Effector memory CD4-positive, alpha-beta T cell (primary cell): ENCODE measurements around the gene SSC5D.
A peak's percentile ranks its signal among the peaks of the same experiment; 100 is the strongest.
"Not testable (repeated sequence)": the region's sequence is repeated elsewhere in the genome, so short reads cannot be mapped to it uniquely, and the experiment has no call there.

Experiments
- DNase-seq, 3 donors: peaks; one replicate each; pipeline ENCODE4 v3.0.0-alpha.2; 2020
- H3K27ac ChIP-seq: 2 replicates; pipeline ENCODE4 v1.7.0; 2013; ENCODE audit warnings: mild to moderate bottlenecking, low read length, moderate library complexity; ENCODE audit not compliant: insufficient read depth, poor library complexity, severe bottlenecking
- H3K27me3 ChIP-seq: replicated peaks from 2 replicates; pipeline ENCODE4 v1.7.0; 2013; ENCODE audit warnings: mild to moderate bottlenecking, low read length; ENCODE audit not compliant: insufficient read depth, control insufficient read depth, poor library complexity, severe bottlenecking
- H3K36me3 ChIP-seq: 2 replicates; pipeline ENCODE4 v1.7.0; 2013; ENCODE audit warnings: mild to moderate bottlenecking, low read length, moderate library complexity; ENCODE audit not compliant: control insufficient read depth, insufficient read depth
- H3K4me1 ChIP-seq: 2 replicates; pipeline ENCODE4 v1.7.0; 2013; ENCODE audit warnings: low read length, mild to moderate bottlenecking; ENCODE audit not compliant: control insufficient read depth, insufficient read depth, poor library complexity, severe bottlenecking
- H3K4me3 ChIP-seq: 2 replicates; pipeline ENCODE4 v1.7.0; 2013; ENCODE audit warnings: low read length, low read depth, mild to moderate bottlenecking; ENCODE audit not compliant: insufficient read depth, poor library complexity, severe bottlenecking
- H3K9me3 ChIP-seq: 2 replicates; pipeline ENCODE4 v1.7.0; 2013; ENCODE audit warnings: mild to moderate bottlenecking, low read length, moderate library complexity; ENCODE audit not compliant: control insufficient read depth

SSC5D gene

DNA sequence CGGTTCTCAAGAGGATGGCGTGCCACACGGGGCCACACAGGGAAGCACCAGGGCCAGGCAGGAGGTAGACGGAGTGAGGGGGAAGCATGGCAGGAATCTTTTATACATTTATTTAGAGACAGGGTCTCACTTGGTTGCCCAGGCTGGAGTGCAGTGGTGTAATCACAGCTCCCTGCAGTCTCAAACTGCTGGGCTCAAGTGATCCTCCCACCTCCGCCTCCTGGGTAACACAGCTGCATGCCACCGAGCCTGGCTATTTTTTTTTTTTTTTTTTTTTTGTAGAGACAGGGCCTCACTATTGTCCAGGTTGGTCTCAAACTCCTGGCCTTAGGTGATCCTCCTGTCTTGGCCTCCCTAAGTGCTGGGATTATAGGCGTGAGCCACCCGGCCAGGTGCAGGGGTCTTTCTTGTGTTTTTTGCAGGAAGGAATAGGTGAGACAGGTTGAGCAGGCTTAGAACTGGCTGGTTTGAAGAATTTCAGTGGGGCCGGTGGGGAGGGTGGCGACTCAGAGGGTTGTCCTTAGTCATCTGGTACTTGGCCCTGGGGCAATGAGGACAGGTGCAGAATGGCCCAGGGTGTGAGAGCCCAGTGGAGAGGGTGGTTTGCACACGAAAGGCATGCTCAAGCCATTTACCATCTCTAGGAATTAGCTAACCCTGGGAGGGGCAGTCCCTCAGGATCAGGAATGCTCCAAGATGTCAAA is 7.6 kb downstream of the SSC5D start:
- H3K27ac ChIP-seq: no peak overlapping the region
- no peak overlapping the region for H3K4me3 ChIP-seq
- H3K36me3 ChIP-seq: no peaks in the 10 kb centered on the region
- no peaks in the 10 kb centered on the region for H3K9me3 ChIP-seq
- H3K4me1 ChIP-seq: no peaks in the 10 kb centered on the region
- DNase-seq: no peak
- H3K27me3 ChIP-seq: no peaks in the 10 kb centered on the region

- H3K9me3 ChIP-seq, H3K4me3 ChIP-seq, H3K27me3 ChIP-seq, H3K36me3 ChIP-seq, H3K4me1 ChIP-seq, DNase-seq, H3K27ac ChIP-seq: not testable (repeated sequence)
Measured at GRCh38 chr19:55496820-55497219, 8.6 kb downstream of the SSC5D start.

- DNase-seq: no peak
- H3K27me3 ChIP-seq: no peaks in the 10 kb centered on the region
- H3K4me1 ChIP-seq: no peaks in the 10 kb centered on the region
- H3K27ac ChIP-seq: no peak overlapping the region
- H3K36me3 ChIP-seq: no peaks in the 10 kb centered on the region
- H3K4me3 ChIP-seq: no peak overlapping the region
- H3K9me3 ChIP-seq: no peaks in the 10 kb centered on the region
Measured at GRCh38 chr19:55497763-55498162, 9.5 kb downstream of the SSC5D start.

DNA sequence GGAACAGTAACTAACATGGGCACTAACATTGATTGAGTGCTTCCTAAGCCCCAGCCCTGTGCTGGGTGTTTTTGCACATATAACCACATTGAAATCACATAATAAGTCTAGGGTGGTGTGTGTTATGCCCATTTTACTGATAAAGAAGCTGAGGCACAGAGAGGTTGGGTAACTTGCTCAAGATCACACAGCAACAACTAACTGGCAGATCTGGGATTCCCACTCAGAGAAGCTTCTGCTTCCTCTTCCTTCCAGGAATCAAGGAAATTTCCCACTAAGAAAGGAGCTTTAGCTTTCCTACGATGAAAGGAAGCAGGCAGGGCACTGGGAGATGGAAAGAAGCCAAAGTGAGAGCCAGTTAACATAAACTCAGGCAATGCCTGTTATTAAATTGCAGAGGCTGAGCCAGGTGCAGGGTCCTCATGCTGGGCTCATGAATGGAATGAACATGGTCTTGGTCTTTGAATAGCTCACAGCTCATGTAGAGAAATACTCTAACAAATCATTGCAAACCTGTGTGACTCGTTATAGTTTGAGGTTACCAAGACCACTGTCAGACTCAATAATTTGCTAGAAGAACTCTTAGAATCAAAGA is 10.1 kb downstream of the SSC5D start:
- DNase-seq: no peak
- H3K36me3 ChIP-seq: no peaks in the 10 kb centered on the region
- H3K27me3 ChIP-seq: no peaks in the 10 kb centered on the region
- H3K9me3 ChIP-seq: no peaks in the 10 kb centered on the region
- H3K4me1 ChIP-seq: peaks cover under 1% of the 10 kb centered on the region
- no peak overlapping the region for H3K4me3 ChIP-seq
- H3K27ac ChIP-seq: no peak overlapping the region

- H3K4me3 ChIP-seq: no peak overlapping the region
- no peaks in the 10 kb centered on the region for H3K9me3 ChIP-seq
- DNase-seq: no peak
- peaks cover 5% of the 10 kb centered on the region for H3K4me1 ChIP-seq
- no peaks in the 10 kb centered on the region for H3K27me3 ChIP-seq
- H3K27ac ChIP-seq: no peak overlapping the region
- no peaks in the 10 kb centered on the region for H3K36me3 ChIP-seq
Measured at GRCh38 chr19:55500368-55500952, 12.2 kb downstream of the SSC5D start.

- no peaks in the 10 kb centered on the region for H3K9me3 ChIP-seq
- peaks cover 5% of the 10 kb centered on the region for H3K4me1 ChIP-seq
- DNase-seq: no peak
- H3K27ac ChIP-seq: no peak overlapping the region
- H3K27me3 ChIP-seq: no peaks in the 10 kb centered on the region
- no peaks in the 10 kb centered on the region for H3K36me3 ChIP-seq
- no peak overlapping the region for H3K4me3 ChIP-seq
Measured at GRCh38 chr19:55502197-55502952, 14.1 kb downstream of the SSC5D start.

GRCh38 chr19:55503157-55503501 is 14.9 kb downstream of the SSC5D start:
- H3K4me3 ChIP-seq: peak overlapping the region; percentile 50
- H3K4me1 ChIP-seq: peaks cover 5% of the 10 kb centered on the region
- DNase-seq: no peak
- H3K9me3 ChIP-seq: no peaks in the 10 kb centered on the region
- H3K27ac ChIP-seq: no peak overlapping the region
- no peaks in the 10 kb centered on the region for H3K36me3 ChIP-seq
- H3K27me3 ChIP-seq: no peaks in the 10 kb centered on the region

- Histone ChIP-seq H3K9me3 (no peaks in the 10 kb centered on the region), H3K4me1 (peaks cover 5% of the 10 kb centered on the region), H3K4me3 (peak overlapping the region; percentile 50), H3K36me3 (no peaks in the 10 kb centered on the region), H3K27ac (peak overlapping the region; percentile 35), H3K27me3 (no peaks in the 10 kb centered on the region)
- DNase-seq: peak; percentile 83 to 88 (median 83)
Measured at GRCh38 chr19:55503502-55504251, 15.4 kb downstream of the SSC5D start.

DNA sequence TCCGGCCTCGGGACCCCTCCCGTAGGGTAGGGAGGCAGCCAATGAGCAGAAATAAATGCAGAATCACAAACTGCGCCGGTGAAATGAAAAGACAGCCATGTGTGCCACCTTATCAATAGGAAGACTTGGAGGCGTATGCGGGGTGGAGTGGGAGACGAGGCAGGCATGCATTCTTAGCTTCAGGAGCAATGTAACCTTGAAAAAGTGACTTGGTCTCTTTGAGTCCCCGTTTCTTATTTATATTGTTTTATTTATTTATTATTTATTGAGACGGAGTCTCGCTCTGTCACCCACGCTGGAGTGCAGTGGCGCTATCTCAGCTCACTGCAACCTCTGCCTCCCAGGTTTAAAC is 16.0 kb downstream of the SSC5D start:
- no peak overlapping the region for H3K27ac ChIP-seq
- H3K36me3 ChIP-seq: no peaks in the 10 kb centered on the region
- no peak for DNase-seq
- no peaks in the 10 kb centered on the region for H3K9me3 ChIP-seq
- peak overlapping the region; percentile 50 for H3K4me3 ChIP-seq
- H3K4me1 ChIP-seq: peaks cover 5% of the 10 kb centered on the region
- H3K27me3 ChIP-seq: no peaks in the 10 kb centered on the region
